Measurements from ENCODE around the gene RBP4. TPM values are rescaled to one million over a fixed set of nuclear protein-coding genes. Genes with fewer than 3 reads are reported as not detected.

The RBP4 gene
- total and polyA plus RNA-seq, 12 donors, result 0.37 to 30.0 (median 4.9) TPM; not detected in 2

DNA sequence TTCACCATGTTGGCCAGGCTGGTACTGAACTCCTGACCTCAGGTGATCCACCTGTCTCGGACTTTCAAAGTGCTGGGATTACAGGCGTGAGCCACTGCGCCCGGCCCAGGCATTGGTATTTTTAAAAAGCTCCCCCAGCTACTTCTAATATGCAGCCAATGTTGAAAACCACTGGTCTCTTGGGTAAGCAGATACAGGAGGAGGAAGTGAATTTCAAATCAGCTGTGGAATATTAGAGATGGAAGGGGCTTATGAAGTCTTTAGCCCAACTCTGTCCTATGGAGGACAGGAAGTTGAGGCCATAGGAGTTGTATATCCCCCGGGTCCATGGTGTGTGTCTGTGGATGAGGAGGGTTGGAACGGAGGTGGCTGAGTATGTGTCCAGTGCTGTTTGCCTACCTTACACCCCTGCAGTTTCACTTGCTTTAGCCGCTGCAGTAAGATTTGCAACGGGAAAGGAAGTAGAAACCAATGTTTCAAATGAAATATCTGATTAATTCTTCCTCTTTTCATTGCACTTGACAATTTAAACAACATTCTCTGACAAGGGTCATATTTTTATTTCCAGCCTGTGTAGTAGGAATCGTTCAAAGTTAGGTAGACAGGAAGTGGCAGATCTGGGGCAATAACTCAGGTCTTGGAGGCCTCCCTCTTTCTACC is 14.7 kb upstream of the RBP4 start:
- peaks cover 0 to 20% (median 0%) of the 10 kb centered on the region in 9 donors for H3K4me1 ChIP-seq

DNA sequence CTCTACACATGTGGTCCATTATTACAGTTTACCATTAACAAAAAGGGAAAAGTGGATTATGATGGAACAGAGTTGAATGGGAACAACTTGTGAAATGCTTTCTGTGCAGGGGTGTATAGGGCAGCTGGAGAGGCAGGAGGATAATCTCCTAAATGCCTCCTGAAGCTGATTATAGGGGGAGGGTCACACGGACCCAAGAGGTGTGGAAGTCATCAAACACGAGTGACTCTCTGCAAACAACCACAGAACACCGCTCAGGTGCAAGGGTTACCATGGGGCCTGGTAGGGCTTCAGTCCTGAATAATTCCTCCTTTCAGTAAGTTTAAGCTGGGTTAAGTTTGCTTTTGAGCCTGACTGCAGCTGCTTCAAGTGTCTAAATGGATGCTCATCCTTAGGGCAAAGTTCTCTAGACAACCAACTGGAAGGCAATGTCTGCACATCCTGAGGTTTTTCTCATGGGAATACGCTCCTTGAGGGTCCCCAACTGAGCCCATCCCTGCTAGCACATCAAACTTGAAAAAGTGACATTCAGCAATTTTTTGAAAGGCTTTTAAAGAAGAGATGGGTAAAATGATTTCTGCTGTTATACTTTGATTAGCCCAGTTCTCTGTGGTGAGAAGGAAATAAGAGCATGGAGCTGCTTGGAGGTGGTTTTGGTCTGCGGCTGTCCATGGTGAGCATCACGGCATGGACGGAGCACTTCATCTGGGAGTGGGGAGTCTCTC is 13.2 kb upstream of the RBP4 start:
- Histone ChIP-seq H3K27me3 (peaks cover 0 to 7% (median under 1%) of the 10 kb centered on the region in 7 donors), H3K27ac (no peak overlapping the region), H3K4me3 (no peak overlapping the region), H3K4me1 (peaks cover 0 to 20% (median 0%) of the 10 kb centered on the region in 9 donors), H3K9me3 (no peaks in the 10 kb centered on the region), H3K36me3 (no peaks in the 10 kb centered on the region)
- ATAC-seq (no peak), DNase-seq (no peak)
- TF ChIP-seq, protein P1, sequence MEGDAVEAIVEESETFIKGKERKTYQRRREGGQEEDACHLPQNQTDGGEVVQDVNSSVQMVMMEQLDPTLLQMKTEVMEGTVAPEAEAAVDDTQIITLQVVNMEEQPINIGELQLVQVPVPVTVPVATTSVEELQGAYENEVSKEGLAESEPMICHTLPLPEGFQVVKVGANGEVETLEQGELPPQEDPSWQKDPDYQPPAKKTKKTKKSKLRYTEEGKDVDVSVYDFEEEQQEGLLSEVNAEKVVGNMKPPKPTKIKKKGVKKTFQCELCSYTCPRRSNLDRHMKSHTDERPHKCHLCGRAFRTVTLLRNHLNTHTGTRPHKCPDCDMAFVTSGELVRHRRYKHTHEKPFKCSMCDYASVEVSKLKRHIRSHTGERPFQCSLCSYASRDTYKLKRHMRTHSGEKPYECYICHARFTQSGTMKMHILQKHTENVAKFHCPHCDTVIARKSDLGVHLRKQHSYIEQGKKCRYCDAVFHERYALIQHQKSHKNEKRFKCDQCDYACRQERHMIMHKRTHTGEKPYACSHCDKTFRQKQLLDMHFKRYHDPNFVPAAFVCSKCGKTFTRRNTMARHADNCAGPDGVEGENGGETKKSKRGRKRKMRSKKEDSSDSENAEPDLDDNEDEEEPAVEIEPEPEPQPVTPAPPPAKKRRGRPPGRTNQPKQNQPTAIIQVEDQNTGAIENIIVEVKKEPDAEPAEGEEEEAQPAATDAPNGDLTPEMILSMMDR (IDR thresholded peaks at IDR 0.05), result no peak
- intact Hi-C loops (cut with DNase I), result no loop called here
- WGBS, 2 donors, result 71 to 79% methylated on average over 7 of the region's 7 CpGs

More for the DNA sequence above, 14.7 kb upstream of the RBP4 start:
- Histone ChIP-seq H3K36me3 (no peaks in the 10 kb centered on the region), H3K27ac (peak overlapping the region in 1 of 10 donors; percentile 58), H3K4me3 (peak overlapping the region in 1 of 10 donors; percentile 9), H3K9me3 (no peaks in the 10 kb centered on the region), H3K27me3 (no peaks in the 10 kb centered on the region)
- TF ChIP-seq, protein P1 (IDR thresholded peaks at IDR 0.05), result no peak
- DNase-seq (no peak), ATAC-seq (no peak)
- intact Hi-C loops (cut with DNase I), result no loop called here
- WGBS, 2 donors, result 67 to 83% methylated on average over 9 of the region's 9 CpGs

DNA sequence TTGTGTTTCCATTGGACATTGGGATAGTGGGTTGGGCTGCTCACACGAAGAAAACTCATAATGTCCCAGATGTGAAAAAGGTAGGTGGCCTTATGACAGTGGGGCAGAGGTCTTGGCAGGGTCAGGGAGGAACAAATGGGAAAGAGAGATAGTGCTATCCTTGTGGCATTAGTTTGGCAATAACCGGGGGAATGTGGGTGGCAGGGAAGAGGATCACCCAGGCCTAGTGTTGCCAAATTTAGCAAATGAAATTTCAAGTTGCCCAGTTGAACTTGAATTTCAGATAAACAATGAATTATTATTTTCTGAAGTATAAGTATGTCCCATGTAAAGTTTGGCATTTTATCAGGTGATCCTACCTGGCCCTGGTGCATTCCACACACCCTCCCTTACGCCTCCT is 12.1 kb upstream of the RBP4 start:
- intact Hi-C loops (cut with DNase I), result no loop called here
- Histone ChIP-seq H3K4me1 (peaks cover 0 to 20% (median 0%) of the 10 kb centered on the region in 9 donors), H3K36me3 (no peaks in the 10 kb centered on the region), H3K27me3 (peaks cover 0 to 7% (median 4%) of the 10 kb centered on the region in 7 donors), H3K9me3 (peaks cover 0 to under 1% (median 0%) of the 10 kb centered on the region in 11 donors), H3K4me3 (no peak overlapping the region), H3K27ac (no peak overlapping the region)
- ATAC-seq (no peak), DNase-seq (no peak)
- TF ChIP-seq, protein P1 (IDR thresholded peaks at IDR 0.05), result no peak
- WGBS, 2 donors, result 76 to 89% methylated on average over 3 of the region's 3 CpGs

DNA sequence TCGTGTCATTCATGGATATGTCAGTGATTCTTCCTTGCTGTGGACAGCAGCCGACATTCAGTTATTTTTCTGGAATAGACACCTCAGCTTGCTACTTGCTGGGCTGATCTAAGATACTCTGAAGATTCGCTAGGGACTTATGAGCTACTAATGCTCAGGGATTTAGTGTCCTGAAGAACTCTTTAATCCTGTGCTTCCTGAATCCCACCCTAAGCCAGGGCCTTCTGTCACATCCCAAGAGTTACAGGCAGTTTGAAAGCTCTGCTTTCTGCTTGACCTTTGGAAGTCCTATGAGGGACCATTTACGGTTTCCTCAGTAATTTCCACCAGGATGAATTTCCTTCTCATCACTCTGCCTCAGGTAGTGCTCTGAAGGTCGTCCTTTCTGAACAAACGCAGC is 11.3 kb upstream of the RBP4 start, which contains the start of gene PDE6C:
Gene PDE6C, plus strand, starts transcription at position 227 of the 400 bp plus-strand sequence. CDS start 189 bp downstream, outside the sequence.
- Histone ChIP-seq H3K4me1 (peaks cover 0 to 17% (median 0%) of the 10 kb centered on the region in 9 donors), H3K27me3 (peaks cover 0 to 9% (median 4%) of the 10 kb centered on the region in 7 donors), H3K27ac (no peak within 1 kb of the TSS), H3K36me3 (no peaks in the 10 kb centered on the region), H3K4me3 (no peak within 1 kb of the TSS), H3K9me3 (peaks cover 0 to 8% (median 0%) of the 10 kb centered on the region in 11 donors)
- no peak for ATAC-seq
- TF ChIP-seq, protein P1 (IDR thresholded peaks at IDR 0.05), result no peak
- DNase-seq, result no peak
- WGBS, 2 donors, result 82 to 86% methylated on average over 6 of the region's 6 CpGs
- intact Hi-C loops (cut with DNase I), result no loop called here
